GM21423 (cell line): Measurements from ENCODE around the gene NOL4L.

Source experiments
- ATAC-seq: cut with Tn5 transposase; IDR thresholded peaks from one replicate; pipeline ENCODE4 v1.9.1; 2021; ENCODE audit warnings: mild to moderate bottlenecking, moderate library complexity; ENCODE audit not compliant: unreplicated experiment

Gene NOL4L

DNA sequence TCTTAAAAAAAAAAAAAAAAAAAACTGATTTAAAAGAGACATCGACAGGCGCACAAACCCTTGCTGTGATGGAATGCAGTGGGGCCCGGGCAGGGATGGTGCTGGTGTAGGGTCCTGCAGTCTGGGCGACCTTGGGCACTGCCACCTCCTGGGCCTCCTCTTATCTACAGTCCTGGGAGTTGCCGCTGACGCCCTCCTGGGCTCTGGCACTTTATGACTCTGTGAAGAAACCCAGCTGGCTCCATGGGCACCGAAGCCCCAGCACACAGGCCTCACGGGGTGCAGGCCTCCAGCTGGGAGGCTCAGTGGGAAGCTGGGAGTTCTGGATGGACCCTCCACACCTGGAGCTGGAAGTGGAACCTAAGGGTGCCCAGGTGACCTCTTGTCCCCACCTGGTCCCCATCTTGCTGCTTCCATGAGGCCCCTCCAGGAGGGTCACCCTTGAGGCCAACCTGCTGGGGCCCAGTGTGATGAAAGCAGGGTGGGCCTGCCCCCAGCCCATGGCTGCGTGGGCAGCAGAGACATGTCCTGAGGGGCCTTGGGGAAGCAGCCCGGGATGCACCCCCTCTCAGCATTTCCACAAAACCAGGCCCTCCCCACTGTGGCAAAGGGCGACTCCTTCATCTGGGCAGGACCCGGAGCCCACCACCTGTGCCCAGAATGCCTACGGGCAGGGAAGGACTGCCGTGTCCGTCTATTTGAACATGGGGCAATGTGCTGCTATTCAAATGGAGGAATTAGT is 122.1 kb downstream of the NOL4L start:
- ATAC-seq, result no peak

DNA sequence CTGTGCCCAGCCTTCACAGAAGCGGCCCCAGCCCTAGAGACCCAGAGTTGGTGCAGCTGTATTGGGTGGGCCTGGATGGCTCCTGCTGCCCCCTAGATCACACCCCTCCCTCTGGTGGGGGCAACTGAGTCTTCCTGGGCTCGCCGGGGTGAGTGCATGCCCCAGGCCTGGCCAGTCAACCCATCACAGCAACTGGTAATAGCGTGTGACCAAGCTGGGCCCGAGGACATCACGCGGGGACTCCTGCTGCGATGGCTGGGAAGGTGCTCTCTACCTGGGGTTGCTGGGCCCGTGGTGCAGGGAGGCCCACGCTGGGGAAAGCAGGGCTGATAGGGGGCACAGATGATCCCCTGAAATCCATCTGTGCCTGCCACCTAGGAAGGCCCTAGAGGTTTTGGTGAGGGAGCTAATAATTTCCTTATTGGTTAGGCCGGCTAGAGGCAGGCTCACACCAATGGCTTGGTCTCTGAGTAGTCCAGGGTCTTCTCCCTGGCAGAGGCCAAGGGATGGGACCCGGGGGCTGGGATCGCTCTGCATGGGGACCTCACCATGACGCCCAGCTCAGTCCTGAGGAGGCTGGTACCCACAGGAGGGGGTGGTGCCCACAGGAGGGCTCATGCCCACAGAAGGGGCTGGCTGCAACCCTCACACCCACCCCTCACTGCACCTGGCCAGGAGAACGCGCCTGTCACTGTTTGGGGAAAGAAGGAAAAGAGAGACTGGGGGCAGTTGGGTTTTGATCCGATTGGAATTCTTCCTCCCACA is 123.1 kb downstream of the NOL4L start:
- ATAC-seq, result no peak

DNA sequence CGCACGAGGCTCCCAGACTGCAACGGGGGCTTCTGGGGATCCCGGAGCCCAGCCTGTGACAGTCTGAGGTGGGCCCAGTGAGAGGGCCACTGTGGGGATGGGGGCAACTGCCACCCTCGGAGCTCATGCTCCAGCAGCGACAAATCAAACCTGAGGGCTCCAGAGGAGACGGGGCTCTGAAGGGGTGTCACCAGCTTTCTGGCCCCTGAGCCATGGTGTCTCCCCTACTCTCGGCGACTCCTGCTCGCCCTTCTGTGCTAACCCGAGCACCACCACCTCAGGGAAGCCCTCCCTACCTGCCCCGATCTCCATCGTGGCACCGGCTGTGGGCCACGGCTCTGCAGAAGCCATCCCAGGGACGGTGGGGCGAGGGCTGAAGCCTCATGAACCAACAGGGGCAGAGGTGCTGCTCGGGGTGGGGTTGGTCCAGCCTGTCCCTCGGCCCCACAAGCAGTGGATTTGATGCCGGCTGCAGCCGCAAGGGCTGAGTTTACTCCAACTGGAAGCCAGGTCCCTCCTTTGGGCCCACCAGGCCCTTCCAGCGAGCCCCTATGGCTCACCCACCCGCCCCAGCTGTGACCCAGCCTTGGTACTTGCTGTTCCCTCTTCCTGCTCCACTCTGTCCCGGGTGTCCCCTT is 124.3 kb downstream of the NOL4L start:
- ATAC-seq, result no peak

DNA sequence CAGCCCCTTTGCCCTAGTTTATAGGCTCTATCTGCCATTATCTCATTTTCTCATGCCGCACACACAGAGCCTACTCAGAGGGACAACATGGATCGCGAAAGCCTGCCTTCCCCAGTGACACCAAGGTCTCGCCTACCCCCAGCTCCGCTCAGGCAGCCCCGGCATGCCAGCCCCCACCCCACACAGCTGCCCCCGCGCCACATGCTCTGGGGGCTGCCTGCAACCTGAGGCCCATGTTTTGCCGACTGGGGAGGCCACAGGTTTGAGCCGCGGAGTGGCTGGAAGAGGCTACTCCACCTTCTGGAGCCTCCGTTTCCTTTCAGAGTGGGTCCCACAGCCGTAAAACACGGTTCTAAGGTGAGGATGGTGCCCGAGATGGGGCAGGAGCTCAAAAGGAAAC is 124.9 kb downstream of the NOL4L start:
- ATAC-seq, result no peak

DNA sequence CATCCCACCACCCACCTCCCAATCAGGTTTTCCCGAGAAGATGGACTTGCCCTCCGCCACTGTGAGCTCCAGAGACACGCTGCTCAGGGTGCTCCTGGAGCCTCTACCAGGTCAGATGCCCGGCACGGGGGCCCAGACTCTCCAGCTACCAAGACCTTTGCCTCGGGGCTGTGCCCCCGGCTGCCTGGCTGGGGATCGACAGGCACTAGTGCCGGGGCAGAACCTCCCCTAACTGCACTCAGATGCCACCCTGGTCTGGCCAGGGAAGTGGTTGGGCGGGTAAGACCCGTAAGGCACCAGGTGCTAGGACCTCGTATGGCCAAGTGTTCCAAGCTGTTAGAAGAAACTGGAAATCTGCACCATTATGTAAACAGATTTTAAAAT is 126.3 kb downstream of the NOL4L start:
- no peak for ATAC-seq

DNA sequence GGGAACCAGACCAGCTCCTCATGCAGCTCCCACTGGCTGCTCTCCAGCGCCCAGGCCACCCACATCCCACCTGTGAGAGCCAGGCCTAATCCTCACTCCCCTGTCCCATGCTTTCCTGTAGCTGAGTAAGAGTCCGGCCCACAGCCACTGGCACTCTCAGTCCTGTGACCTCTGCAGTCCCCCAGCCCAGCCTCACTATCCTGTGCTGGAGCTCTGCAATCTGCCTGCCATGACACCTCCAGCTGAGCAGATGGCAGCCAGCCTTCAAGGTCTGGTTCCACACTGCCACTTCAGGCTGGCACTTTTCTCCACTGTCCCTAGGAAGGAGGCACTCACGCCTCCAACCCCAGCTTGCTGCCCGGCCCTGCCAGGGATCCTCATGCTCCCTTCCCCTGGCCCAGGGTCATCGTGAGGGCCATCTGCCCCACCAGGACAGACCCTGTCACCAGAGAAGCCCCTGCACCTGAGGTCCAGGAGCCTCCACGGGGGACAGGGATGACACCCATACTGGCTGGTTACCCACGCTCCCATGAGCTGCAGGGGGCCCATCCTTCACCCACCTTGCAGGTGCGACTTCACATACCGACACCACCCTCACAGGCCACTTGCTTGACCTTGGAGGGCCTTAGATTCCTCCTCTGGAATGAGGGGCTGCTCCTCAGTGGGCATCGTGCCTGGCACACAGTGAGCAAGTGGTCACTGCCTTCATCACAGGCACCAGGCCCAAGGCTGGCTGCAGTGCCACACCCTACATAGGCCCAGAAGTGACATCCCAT is 126.9 kb downstream of the NOL4L start:
- ATAC-seq, result no peak

DNA sequence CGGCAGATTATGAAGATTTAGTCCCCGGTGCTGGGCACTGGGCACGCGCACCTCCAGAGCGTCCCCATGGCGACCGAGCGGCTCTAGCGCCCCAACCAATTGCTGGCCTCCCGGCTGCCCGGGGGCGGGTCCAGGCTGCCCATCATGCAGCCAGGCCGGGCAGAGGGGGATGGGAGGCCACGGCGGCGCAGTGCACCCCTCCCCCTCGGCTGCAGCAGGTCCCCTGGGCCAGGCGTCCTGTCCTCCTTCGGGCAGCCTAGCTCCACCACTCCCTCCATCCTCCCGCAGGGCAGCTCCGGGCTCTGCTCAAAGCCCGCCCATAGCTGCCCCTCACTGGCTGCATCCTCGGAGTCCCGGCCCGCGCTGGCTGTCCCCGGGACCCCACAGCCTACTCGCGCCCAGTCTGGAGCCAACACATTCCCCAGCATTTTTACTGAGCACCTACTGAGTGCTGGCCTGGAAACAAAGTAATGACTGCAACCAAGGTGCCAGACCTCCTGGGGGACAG is 127.6 kb downstream of the NOL4L start:
- no peak for ATAC-seq

DNA sequence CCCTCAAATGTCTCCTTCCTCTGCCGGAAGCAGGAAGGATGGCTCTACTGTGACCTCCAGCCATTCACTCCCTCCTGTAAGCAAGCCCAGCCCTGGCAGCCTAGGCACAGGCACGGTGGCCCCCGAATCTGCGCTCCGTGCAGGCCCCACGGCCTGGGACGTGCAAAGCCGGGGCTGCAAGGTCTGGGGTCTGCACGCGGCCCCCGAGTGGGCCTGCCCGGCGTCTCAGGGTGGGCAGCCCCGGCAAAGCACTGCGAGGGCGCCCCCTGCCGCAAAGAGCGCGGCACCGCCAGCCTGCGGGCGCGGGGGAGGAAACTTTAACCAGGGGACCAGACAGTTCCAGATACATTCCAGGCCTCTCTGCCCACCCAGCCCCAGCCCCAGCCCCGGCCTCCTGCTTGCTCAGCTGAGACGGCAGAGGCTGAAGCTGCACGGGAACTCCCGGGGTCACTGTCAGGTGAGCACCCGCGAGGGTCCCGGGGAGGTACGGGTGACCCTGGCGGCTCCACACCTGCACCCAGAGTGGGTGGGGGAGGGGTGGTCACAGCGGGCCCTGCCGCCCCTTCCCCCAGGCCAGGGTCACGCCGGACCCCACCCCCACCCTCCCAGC is 128.2 kb downstream of the NOL4L start:
- no peak for ATAC-seq

DNA sequence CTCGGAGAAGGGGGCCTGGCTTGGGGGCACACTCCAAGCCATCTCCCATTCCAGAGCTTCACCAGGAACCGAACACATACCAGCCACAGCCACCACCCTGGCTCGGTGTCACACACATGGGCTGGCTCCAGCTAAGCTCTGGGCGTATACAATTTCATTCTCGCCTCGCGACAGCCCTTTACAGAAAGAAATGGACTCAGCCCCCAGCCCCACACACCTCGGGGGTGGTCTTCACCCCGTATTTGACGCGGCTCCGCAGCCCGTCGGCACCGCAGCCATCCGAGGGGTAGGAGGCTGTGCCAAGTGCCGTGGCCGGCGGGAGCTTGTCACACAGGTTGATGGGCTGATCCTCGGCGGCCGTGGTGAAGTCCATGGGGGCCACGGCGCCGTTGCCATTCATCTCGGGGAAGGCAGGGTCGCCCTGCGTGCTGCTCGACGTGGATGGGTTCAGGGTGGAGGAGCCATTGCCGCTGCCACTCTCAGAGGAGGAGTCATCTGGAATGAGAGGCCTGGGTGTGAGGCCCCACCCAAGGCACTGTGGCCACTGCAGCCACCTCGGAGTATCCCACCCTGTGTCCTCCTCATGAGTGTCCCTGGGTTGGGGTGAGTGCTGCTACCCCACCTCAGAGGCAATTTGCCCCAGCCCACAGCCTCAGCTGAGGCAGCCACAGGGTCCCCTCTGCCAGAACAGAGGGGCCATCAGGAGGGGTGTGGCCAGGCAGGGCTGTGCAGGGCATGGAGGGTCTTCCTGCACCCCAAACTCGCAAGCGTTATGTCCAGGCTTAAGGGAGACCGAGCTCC is 129.0 kb downstream of the NOL4L start:
- ATAC-seq, result no peak

DNA sequence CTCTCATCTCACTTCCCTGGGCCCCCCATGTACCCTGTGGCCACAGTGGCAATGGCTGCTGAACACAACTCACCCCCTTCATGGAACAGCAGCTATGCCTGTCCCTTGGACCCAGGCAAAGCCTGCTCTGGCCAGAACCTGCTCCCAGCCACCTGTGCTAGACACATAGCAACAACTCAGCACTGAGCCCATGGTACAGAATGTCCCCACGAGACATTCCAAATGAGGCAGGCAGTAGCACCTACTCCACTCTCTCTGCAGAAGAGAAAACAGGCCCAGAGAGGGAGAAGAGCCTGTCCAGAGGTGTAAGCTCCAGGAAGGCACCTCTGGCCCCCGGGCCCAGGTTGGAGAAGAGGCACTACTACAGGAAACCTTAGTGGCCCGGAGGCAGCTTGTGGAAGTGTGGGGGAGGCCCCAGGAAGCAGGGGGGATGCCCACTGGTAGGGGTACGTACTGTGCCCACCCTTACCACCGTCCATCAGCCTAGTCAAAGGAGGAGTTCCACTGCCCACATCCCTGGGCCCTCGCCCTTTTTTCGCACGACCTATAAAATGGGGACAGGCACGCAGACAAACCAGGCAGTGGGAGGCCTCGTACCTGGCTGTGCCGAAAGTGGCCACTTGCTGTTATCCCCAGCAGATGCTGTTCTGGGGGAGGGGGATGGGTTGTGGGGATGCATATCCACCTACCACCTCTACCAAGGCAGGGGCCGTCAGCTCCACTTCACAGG is 129.8 kb downstream of the NOL4L start:
- no peak for ATAC-seq

DNA sequence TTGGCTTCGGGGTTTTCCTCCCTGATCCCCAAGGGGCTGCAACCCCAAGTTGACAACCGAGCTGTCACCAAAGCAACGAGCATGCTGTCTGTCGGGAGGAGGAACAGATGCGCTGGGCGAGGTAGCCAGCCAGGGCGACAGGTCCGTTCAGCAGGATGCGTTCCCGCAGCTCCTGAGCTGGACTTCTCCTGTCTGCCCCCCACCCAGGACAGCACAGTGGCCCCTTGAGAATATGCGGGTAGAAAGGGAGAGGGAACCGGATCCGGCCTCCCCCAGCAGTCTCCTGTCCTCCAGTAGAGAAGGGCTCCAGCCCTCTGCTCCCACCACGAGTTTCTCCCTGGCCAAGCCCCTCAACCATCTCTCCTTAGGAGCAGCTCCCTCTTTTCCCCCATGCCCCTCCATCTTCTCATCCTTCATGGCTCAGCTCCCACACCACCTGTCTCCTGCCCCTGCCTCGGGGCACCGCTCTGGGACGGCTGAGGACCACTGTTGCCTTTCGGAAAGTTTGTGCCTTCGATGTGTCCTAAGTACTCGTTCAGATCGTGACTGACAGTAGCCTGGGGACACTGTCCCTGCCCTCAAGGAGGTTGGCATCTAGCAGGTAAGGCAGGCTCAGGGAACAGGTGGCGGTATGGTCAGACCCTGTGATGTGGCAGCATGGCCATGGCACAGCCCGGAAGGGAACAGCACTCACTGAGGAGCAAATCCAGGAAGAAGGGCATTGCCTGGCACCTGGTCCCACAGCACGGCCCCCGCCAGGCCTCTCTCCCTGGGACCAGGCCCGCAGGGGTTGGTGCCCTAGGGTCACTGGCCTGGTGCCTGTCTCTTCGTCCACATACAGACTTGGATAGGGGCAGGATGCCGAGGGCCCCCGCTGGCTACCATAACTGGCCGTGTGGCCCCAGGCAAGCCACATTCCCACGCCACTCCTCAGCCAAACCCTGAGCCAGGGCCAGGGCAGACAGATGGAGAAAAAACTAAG is 130.7 kb downstream of the NOL4L start:
- ATAC-seq, result no peak

DNA sequence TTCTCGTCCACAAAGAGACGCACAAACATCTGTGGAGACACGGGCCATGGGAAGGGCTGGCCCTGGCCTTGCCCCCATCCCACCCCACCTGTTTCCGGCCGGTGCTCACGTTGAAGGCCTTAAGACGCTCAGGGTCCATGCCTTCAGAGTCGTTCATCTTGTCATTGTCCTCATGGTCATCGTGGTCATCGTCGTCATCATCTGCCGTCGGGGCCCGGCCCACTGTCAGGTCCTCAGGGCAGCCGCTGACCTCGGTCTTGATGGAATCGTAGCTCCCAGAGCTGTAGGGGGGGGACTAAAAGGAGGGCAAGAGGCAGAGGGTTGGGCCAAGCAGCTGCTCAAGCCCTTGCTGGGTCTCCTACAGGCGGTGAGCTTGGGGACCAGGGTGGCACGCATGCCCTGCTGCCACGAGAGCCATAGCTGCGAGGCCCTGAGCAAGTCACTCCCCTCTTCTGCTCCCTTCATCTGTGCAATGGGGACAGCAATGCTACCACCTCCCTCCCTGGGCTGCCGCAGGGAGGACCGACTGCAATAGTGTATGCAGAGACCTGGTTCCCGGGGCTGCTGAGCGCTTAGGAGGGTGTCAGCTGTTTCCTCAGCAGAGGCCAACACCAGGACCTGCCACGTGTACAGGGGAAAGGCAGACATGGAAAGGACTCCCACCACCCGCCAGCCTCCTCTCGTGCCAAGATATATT is 131.5 kb downstream of the NOL4L start:
- ATAC-seq, result no peak

DNA sequence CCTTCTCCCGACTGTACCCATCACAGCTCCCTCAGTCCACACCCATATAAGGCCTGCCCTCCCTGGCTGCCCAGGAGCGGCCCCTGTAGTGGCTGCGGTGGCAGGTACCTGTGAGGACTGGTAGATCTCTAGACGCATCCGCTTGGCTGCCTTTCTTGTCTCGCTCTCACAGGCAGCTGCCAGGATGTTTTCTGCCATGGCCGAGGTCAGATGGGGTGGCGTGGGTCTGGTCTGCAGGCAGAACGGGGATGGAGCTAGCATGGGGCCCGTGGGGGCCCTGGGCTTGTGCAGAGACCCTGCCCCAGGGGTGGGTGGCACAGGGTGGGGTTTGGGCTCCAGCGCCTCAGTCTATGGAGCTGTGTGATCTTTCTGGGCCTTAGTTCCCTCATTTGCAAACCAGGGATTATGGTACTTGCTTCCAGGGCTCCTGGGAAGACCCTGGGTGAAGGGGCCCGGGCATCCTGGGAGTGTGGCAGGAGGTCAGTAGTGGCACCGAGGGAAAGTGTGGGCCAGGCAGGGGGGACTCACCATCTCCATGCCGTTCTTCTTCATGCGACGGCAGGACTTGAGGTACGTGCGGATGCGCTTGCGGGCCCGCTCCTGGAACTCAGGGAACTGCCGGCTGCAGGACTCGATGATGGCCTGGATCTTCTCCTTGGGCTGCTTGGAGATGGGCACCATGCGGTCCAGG is 132.2 kb downstream of the NOL4L start:
- ATAC-seq, result no peak

DNA sequence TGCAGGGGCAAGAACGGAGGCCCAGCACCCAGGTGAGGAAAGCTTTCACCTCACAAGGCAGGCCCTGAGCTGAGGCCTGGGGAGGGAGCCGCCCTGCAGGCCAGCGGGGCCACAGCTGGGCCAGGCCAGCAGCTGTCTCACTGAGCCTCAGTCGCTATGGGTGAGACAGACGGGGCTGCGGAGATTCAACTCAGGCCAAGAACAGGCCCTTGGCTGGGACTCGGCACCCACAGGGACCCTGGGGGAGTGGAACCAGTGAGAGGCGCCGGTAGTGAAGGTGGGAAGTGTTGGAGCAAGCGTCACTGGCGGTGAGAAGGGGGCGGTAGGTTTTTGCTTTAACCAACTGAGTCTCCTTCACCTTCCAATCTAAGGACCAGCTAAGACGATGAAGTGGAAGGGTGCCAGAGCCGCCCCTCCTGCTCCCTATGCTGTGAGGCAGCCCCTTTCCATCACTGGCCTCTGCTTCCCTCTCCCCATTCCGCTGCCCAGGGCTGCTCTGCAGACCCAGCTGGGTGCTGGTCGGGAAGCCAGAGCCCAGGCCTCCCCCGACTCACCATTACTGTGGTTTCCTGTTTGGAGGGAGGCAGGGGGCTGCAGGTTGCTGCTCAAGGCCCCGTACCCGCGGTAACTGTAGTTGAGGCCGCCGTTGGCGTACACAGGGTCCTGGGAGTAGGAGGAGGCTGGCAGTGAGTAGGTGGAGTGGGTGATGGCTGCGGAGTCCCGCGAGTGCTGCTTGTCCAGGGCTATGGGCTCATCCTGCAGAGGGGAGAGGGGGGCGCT is 133.3 kb downstream of the NOL4L start:
- ATAC-seq, result no peak

DNA sequence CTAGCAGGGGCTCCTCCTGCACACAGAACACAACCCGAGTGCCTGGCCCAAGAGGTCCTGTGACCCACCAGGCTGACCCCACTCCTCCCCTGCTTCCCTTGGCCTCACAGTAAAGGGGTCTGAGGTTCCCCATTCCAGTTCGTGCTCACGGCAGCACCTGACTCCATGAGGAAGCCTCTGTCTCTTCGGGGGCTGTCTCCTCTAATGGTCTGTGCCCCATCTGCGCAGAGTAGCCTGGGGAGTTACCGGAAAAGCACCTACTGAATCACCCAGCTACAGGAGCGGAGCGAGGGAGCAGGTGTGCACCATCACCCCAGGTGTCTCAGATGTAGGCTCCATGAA is 133.8 kb downstream of the NOL4L start:
- no peak for ATAC-seq

DNA sequence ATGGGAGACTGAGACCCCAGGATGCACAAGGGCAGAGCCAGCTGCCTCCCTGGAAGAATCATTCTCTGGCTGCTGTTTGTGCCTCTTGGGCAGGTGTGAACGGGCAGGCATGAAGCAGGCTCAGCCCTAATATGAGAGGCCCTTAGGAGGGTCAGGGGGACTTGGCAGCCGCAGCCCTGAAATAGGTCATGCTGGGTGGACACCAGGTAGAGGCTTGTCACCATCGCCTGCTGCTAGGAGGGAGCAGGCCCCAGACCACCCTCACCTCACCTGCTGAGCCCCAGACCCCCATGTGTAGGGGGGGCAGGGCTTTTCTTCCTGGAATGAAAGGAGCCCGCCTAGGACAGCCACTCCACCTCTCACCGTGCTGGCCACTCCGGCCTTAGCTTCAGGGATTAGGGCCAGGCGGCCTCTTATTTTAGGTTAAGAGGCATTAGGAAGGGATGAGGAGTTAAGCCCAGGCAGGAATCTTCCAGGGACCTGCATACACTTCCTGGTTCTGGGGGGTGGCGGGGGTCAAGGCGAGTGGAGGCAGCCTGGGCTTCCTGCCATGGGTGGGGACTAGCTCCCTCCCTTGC is 134.6 kb downstream of the NOL4L start:
- no peak for ATAC-seq
